HepG2 (cell line): ENCODE data around the gene GAGE12F. TPM values are rescaled to one million over a fixed set of nuclear protein-coding genes. Genes with fewer than 3 reads are reported as not detected.
"Not testable (repeated sequence)": the region's sequence is repeated elsewhere in the genome, so short reads cannot be mapped to it uniquely, and the experiment has no call there.

ENCODE experiments used
- ATAC-seq: fragments of 200-7000 bp; cut with Tn5 transposase; 3 replicates; pipeline ENCODE4 v1.9.1; 2020; ENCODE audit warnings: mild to moderate bottlenecking, moderate library complexity
- BruUV-seq: library from RNA; stranded (reverse); fragments of 400-500 nt; replicated peaks from 2 replicates; lab custom pipeline; 2021; lab: Mats Ljungman, UMichigan
- CTCF ChIA-PET: fragments of 300-600 bp; formaldehyde crosslinking; extraction: SDS; loops from one replicate; lab custom pipeline; 2021; ENCODE audit warnings: low total read pairs, inconsistent platforms, low intra/inter-chr PET ratio; lab: Yijun Ruan, JAX
- POLR2A ChIA-PET: fragments of 350-600 bp; sonication (Branson Sonifier 250); formaldehyde crosslinking; loops from one replicate; lab custom pipeline; 2020; ENCODE audit warnings: antibody characterized with exemption, inconsistent platforms; lab: Yijun Ruan, JAX
- DNase-seq: peaks from one replicate; pipeline ENCODE4 v3.0.0-alpha.2; 2015; ENCODE audit warnings: low spot score
- FAIRE-seq: peaks from 3 replicates; lab custom pipeline; 2011; peaks lifted over from hg19 to GRCh38; lab: Jason Lieb, UNC
- H2AFZ ChIP-seq: one replicate; pipeline ENCODE4 v1.6.1; 2011; ENCODE audit warnings: low read length, inconsistent platforms
- H3K27ac ChIP-seq: fragments of 300-600 bp; 3 replicates; pipeline ENCODE4 v1.8.0; 2011; ENCODE audit warnings: mixed run types, mild to moderate bottlenecking, mixed read lengths, low read length, inconsistent platforms; ENCODE audit not compliant: insufficient read depth; ENCODE audit errors: extremely low read length
- H3K27me3 ChIP-seq, 2 experiments: fragments of 200-600 bp in 1 of 2; 2 replicates in 1 of 2; 3 replicates in 1 of 2; pipeline versions ENCODE4 v1.6.0 to v1.8.0; 2011; ENCODE audit warnings: low read length in 2 of 2, mild to moderate bottlenecking in 2 of 2, moderate library complexity in 2 of 2, inconsistent platforms in 1 of 2; ENCODE audit not compliant: insufficient read depth in 2 of 2, control insufficient read depth in 1 of 2
- H3K36me3 ChIP-seq, 2 experiments: fragments of 200-600 bp in 1 of 2; replicated peaks in 1 of 2; 2 replicates in 1 of 2; 3 replicates in 1 of 2; pipeline versions ENCODE4 v1.5.1 to v1.8.0; 2011; ENCODE audit warnings: low read length in 2 of 2, inconsistent platforms in 1 of 2; ENCODE audit not compliant: insufficient read depth in 2 of 2, control insufficient read depth in 1 of 2
- H3K4me1 ChIP-seq: 2 replicates; pipeline ENCODE4 v1.5.1; 2012; ENCODE audit warnings: low read length, inconsistent platforms; ENCODE audit not compliant: insufficient read depth
- H3K4me2 ChIP-seq: 2 replicates; pipeline ENCODE4 v1.6.0; 2011; ENCODE audit warnings: low read depth, low read length, inconsistent platforms
- H3K4me3 ChIP-seq, 3 experiments: fragments of 200-600 bp in 1 of 3; sonication (generic), shearing (Covaris generic) in 1 of 3; replicated peaks in 1 of 3; 2 replicates each; pipeline ENCODE4 v1.5.1; 2011 to 2016; ENCODE audit warnings: low read length in 3 of 3, inconsistent platforms in 2 of 3, low read depth in 2 of 3, mild to moderate bottlenecking in 2 of 3, control low read depth in 1 of 3, mixed read lengths in 1 of 3; ENCODE audit not compliant: insufficient read depth in 1 of 3
- H3K79me2 ChIP-seq: one replicate; pipeline ENCODE4 v1.6.1; 2011; ENCODE audit warnings: low read length, inconsistent platforms; ENCODE audit not compliant: insufficient read depth
- H3K9ac ChIP-seq: 2 replicates; pipeline ENCODE4 v1.6.0; 2011; ENCODE audit warnings: mild to moderate bottlenecking, low read depth, low read length, inconsistent platforms; ENCODE audit not compliant: insufficient read depth
- H3K9me3 ChIP-seq: 2 replicates; pipeline ENCODE4 v1.5.1; 2012; ENCODE audit warnings: mild to moderate bottlenecking, low read length
- H4K20me1 ChIP-seq: 2 replicates; pipeline ENCODE4 v1.6.0; 2011; ENCODE audit warnings: inconsistent platforms, mild to moderate bottlenecking, low read length, moderate library complexity; ENCODE audit not compliant: insufficient read depth
- CBFB ChIP-seq: sonication (generic); formaldehyde crosslinking; IDR thresholded peaks from 2 replicates; pipeline ENCODE4 v1.4.0; 2020; ENCODE audit warnings: missing genetic modification reagents
- CHCHD3 ChIP-seq: sonication (generic); formaldehyde crosslinking; IDR thresholded peaks from 2 replicates; pipeline ENCODE4 v1.8.0; 2022; ENCODE audit warnings: mild to moderate bottlenecking, missing genetic modification reagents, moderate library complexity
- HMG20B ChIP-seq: conservative IDR thresholded peaks from 2 replicates; pipeline ENCODE4 v1.6.1; 2016; ENCODE audit warnings: missing genetic modification reagents, missing compliant biosample characterization
- NFE2L1 ChIP-seq: sonication (generic); formaldehyde crosslinking; IDR thresholded peaks from 2 replicates; pipeline ENCODE4 v1.4.0; 2020; ENCODE audit warnings: missing genetic modification reagents, mild to moderate bottlenecking, borderline replicate concordance
- NFIC ChIP-seq: IDR thresholded peaks from 2 replicates; pipeline ENCODE4 v1.6.1; 2012; ENCODE audit warnings: mild to moderate bottlenecking, low read length, inconsistent platforms
- SIN3A ChIP-seq: IDR thresholded peaks from 2 replicates; pipeline ENCODE4 v1.6.1; 2011; ENCODE audit warnings: low read depth, mild to moderate bottlenecking, control low read depth, low read length, borderline replicate concordance
- SYNCRIP ChIP-seq: fragments of 200-400 bp; formaldehyde crosslinking; IDR thresholded peaks from 2 replicates; pipeline ENCODE4 v1.6.1; 2018; ENCODE audit warnings: mild to moderate bottlenecking, low read depth, low read length; ENCODE audit not compliant: insufficient read depth
- TBP ChIP-seq: sonication (generic); formaldehyde crosslinking; IDR thresholded peaks from 2 replicates; pipeline ENCODE4 v1.5.0; 2020; ENCODE audit warnings: missing genetic modification reagents
- TCF7 ChIP-seq: sonication (generic); IDR thresholded peaks from 2 replicates; pipeline ENCODE4 v1.6.1; 2016; ENCODE audit warnings: antibody characterized with exemption, low read depth
- ZFYVE20 ChIP-seq: sonication (generic); formaldehyde crosslinking; IDR thresholded peaks from 2 replicates; pipeline ENCODE4 v1.8.0; 2023; ENCODE audit warnings: low read depth, mild to moderate bottlenecking, moderate library complexity, missing genetic modification reagents, borderline replicate concordance
- ZNF234 ChIP-seq: sonication (generic); formaldehyde crosslinking; conservative IDR thresholded peaks from 2 replicates; pipeline ENCODE4 v1.5.1; 2020; ENCODE audit warnings: mild to moderate bottlenecking, missing genetic modification reagents
- ZNF543 ChIP-seq: sonication (generic); formaldehyde crosslinking; IDR thresholded peaks from 2 replicates; pipeline ENCODE4 v1.4.0; 2020; ENCODE audit warnings: mild to moderate bottlenecking, missing genetic modification reagents
- ZNF569 ChIP-seq: sonication (generic); formaldehyde crosslinking; IDR thresholded peaks from 2 replicates; pipeline ENCODE4 v1.5.0; 2020; ENCODE audit warnings: mild to moderate bottlenecking, missing genetic modification reagents, moderate library complexity, borderline replicate concordance
- ZNF572 ChIP-seq: sonication (generic); formaldehyde crosslinking; IDR thresholded peaks from 2 replicates; pipeline ENCODE4 v1.5.1; 2020; ENCODE audit warnings: mild to moderate bottlenecking, missing genetic modification reagents
- ZNF709 ChIP-seq: sonication (generic); formaldehyde crosslinking; IDR thresholded peaks from 2 replicates; pipeline ENCODE4 v1.5.0; 2020; ENCODE audit warnings: mild to moderate bottlenecking, missing genetic modification reagents
- ZNF720 ChIP-seq: sonication (generic); formaldehyde crosslinking; IDR thresholded peaks from 2 replicates; pipeline ENCODE4 v1.4.0; 2020; ENCODE audit warnings: missing genetic modification reagents
- ZSCAN22 ChIP-seq: sonication (generic); formaldehyde crosslinking; IDR thresholded peaks from 2 replicates; pipeline ENCODE4 v1.4.0; 2020; ENCODE audit warnings: mild to moderate bottlenecking, missing genetic modification reagents
- WGBS: methylation state at CpG from one replicate; pipeline ENCODE4 v1.1.6; 2017; ENCODE audit warnings: low lambda C conversion rate; 5-methylcytosine and 5-hydroxymethylcytosine counted together
- in situ Hi-C: cut with HindIII; loops from 2 replicates; pipeline ENCODE4 v1.10.0; 2017; ENCODE audit warnings: low pct_unique_long_range_greater_than_20kb; ENCODE audit not compliant: extremely low pct_ligation_motif_present
- intact Hi-C: fragments of 100-400 bp; cut with micrococcal nuclease; formaldehyde crosslinking; loops from one replicate; pipeline ENCODE4 v1.10.0; 2022; ENCODE audit not compliant: unreplicated experiment
- polyA plus RNA-seq, 8 experiments: library from polyadenylated mRNA; depleted of rRNA in 3 of 8; stranded (reverse) in 7 of 8; unstranded in 1 of 8; fragments of >200 nt; fragmentation: Illumina TruSeq in 4 of 8; extraction: Trizol in 4 of 8; gene quantifications; 2 replicates each; pipeline versions ENCODE4 v1.2.1 to v1.2.3, GENCODE V29; 2011 to 2016; ENCODE audit warnings: low read depth in 4 of 8, missing spikeins in 1 of 8, mixed read lengths in 1 of 8; ENCODE audit not compliant: insufficient read depth in 1 of 8
- total RNA-seq, 5 experiments: library from RNA; depleted of rRNA; stranded (reverse); fragments of >200 nt; fragmentation: Illumina TruSeq; extraction: Trizol; gene quantifications; 2 replicates each; pipeline ENCODE4 v1.2.3, GENCODE V29; 2016; ENCODE audit warnings: low read depth in 1 of 5
- TF ChIP-seq, protein P1 (sequence below): sonication (generic); formaldehyde crosslinking; IDR thresholded peaks from 2 replicates; pipeline ENCODE4 v1.4.0; 2020; ENCODE audit warnings: missing genetic modification reagents

GAGE12F gene
- total and polyA plus RNA-seq, 2 of the 13 experiments (the other 11 are each of a cell fraction or from before 2014, with no cell fraction given): not detected

DNA sequence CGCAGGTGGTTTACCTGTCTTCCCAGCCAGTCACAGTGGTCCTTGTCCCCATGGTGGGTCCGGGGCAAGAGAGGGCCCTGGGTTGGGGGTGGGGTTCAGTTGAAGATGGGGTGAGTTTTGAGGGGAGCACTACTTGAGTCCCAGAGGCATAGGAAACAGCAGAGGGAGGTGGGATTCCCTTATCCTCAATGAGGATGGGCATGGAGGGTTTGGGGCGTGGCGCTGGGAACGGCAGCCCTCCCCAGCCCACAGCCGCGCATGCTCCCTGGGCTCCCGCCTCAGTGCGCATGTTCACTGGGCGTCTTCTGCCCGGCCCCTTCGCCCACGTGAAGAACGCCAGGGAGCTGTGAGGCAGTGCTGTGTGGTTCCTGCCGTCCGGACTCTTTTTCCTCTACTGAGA, 38.1 kb downstream of the GAGE12F start, which contains the start of gene GAGE1:
Gene GAGE1, plus strand, starts transcription at position 301 of the 400 bp plus-strand sequence. CDS start 1,155 bp downstream, outside the sequence.
- H3K9me3 ChIP-seq, H3K4me1 ChIP-seq, H3K27ac ChIP-seq, H3K79me2 ChIP-seq, ATAC-seq, BruUV-seq, H2AFZ ChIP-seq, H3K4me3 ChIP-seq, CTCF ChIA-PET, H4K20me1 ChIP-seq, POLR2A ChIA-PET, H3K36me3 ChIP-seq, intact Hi-C loops, H3K27me3 ChIP-seq, FAIRE-seq, DNase-seq, H3K9ac ChIP-seq, H3K4me2 ChIP-seq, in situ Hi-C loops: not testable (repeated sequence)
- no CpG with 5 or more reads among the region's 16 CpGs for WGBS

DNA sequence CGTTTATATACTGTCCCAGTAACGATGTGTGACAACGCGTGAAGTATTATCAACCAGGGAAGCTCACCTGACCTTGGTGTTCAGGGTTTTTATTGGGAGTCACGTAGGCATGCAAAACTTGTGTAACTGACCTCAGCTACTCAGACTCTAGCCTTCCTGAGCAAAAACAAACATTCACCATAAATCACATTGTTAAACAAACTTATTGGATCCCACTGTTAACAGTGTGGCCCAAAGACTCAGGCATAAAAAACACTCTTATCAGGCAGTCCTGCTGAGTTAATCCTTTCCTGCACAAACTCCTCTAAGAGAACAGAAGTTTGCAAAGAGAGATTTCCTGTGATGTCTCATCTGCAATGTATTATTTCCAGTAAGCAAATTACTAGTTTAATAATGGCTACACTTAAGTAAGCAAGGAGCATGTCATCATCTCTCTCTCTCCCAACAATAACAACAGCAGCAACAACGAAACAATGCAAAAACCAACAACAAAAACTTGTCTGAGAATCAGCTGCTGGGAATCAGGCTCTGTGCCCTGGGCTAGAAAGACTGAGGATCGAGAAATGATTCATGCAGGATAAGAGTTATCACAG, 50.2 kb downstream of the GAGE12F start:
- FAIRE-seq: peak; percentile 76
- H3K4me2 ChIP-seq: no peak overlapping the region
- 0% methylated on average over 2 of the region's 7 CpGs for WGBS
- TF ChIP-seq ZNF569: no peak
- no peak for TF ChIP-seq ZNF543 (CRISPR knock-in tag)
- no peak for TF ChIP-seq ZNF720 (CRISPR knock-in tag)
- no peak for TF ChIP-seq NFE2L1
- TF ChIP-seq HMG20B (CRISPR knock-in tag): no peak
- TF ChIP-seq TBP (CRISPR knock-in tag): no peak
- TF ChIP-seq SYNCRIP: no peak
- no peak for TF ChIP-seq SIN3A
- no peak for TF ChIP-seq ZNF572 (CRISPR knock-in tag)
- TF ChIP-seq CHCHD3 (CRISPR knock-in tag): no peak
- TF ChIP-seq NFIC: 0 out of 2 replicates have a peak, but pooled peaks have one; percentile 28
- TF ChIP-seq ZSCAN22 (CRISPR knock-in tag): no peak
- peak; percentile 28 for TF ChIP-seq TCF7
- no peak for TF ChIP-seq ZNF709 (CRISPR knock-in tag)
- TF ChIP-seq ZNF234 (CRISPR knock-in tag): no peak
- TF ChIP-seq, protein P1, sequence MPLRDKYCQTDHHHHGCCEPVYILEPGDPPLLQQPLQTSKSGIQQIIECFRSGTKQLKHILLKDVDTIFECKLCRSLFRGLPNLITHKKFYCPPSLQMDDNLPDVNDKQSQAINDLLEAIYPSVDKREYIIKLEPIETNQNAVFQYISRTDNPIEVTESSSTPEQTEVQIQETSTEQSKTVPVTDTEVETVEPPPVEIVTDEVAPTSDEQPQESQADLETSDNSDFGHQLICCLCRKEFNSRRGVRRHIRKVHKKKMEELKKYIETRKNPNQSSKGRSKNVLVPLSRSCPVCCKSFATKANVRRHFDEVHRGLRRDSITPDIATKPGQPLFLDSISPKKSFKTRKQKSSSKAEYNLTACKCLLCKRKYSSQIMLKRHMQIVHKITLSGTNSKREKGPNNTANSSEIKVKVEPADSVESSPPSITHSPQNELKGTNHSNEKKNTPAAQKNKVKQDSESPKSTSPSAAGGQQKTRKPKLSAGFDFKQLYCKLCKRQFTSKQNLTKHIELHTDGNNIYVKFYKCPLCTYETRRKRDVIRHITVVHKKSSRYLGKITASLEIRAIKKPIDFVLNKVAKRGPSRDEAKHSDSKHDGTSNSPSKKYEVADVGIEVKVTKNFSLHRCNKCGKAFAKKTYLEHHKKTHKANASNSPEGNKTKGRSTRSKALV: no peak
- no peak for TF ChIP-seq CBFB
- no peak for TF ChIP-seq ZFYVE20 (CRISPR knock-in tag)

More for the DNA sequence above, 50.2 kb downstream of the GAGE12F start:
- in situ Hi-C loops: no loop called here
- Histone ChIP-seq H3K4me1 (peaks cover 19% of the 10 kb centered on the region), H4K20me1 (no peaks in the 10 kb centered on the region), H2AFZ (no peak overlapping the region), H3K9me3 (no peaks in the 10 kb centered on the region), H3K27me3 (no peaks in the 10 kb centered on the region), H3K4me3 (no peak overlapping the region), H3K27ac (peak overlapping the region; percentile 62), H3K9ac (no peak overlapping the region), H3K79me2 (no peaks in the 10 kb centered on the region), H3K36me3 (no peaks in the 10 kb centered on the region)
- POLR2A ChIA-PET: no interaction called here
- ATAC-seq (peak; percentile 95), DNase-seq (peak; percentile 75)
- BruUV-seq: no TSS peak
- intact Hi-C loops: no loop called here
- CTCF ChIA-PET: no interaction called here
